NOMO-1 treated with dmso at 0.1 percent for 144 hours (cell line): ENCODE results near the gene NEGR1.

Source experiments
- DNase-seq: peaks from one replicate; lab custom pipeline; 2025; ENCODE audit not compliant: unreplicated experiment; lab: John Stamatoyannopoulos, UW

Gene NEGR1

GRCh38 chr1:71647513-71648300 lies 634.6 kb downstream of the NEGR1 start:
- no peak for DNase-seq

GRCh38 chr1:71645015-71645414 lies 637.3 kb downstream of the NEGR1 start:
- DNase-seq, result no peak

- DNase-seq, result no peak
Measured at GRCh38 chr1:71641903-71642302, 640.4 kb downstream of the NEGR1 start.

GRCh38 chr1:71640998-71641397 lies 641.3 kb downstream of the NEGR1 start:
- no peak for DNase-seq

GRCh38 chr1:71640116-71640515 lies 642.2 kb downstream of the NEGR1 start:
- DNase-seq, result no peak

- no peak for DNase-seq
Measured at GRCh38 chr1:71638081-71638766, 644.1 kb downstream of the NEGR1 start.

GRCh38 chr1:71635568-71635967 lies 646.8 kb downstream of the NEGR1 start:
- no peak for DNase-seq

GRCh38 chr1:71634159-71634558 lies 648.2 kb downstream of the NEGR1 start:
- DNase-seq, result no peak

GRCh38 chr1:71630073-71630472 lies 652.3 kb downstream of the NEGR1 start:
- no peak for DNase-seq

- no peak for DNase-seq
Measured at GRCh38 chr1:71625004-71625403, 657.3 kb downstream of the NEGR1 start.

- DNase-seq, result no peak
Measured at GRCh38 chr1:71623888-71624287, 658.5 kb downstream of the NEGR1 start.

GRCh38 chr1:71621785-71622184 lies 660.6 kb downstream of the NEGR1 start:
- DNase-seq, result no peak

GRCh38 chr1:71618766-71619530 lies 663.4 kb downstream of the NEGR1 start:
- no peak for DNase-seq

- no peak for DNase-seq
Measured at GRCh38 chr1:71618191-71618590, 664.1 kb downstream of the NEGR1 start.

GRCh38 chr1:71610476-71610875 lies 671.9 kb downstream of the NEGR1 start:
- DNase-seq, result no peak

- no peak for DNase-seq
Measured at GRCh38 chr1:71603044-71603776, 679.1 kb downstream of the NEGR1 start.

GRCh38 chr1:71600023-71600422 lies 682.3 kb downstream of the NEGR1 start:
- DNase-seq, result no peak

- no peak for DNase-seq
Measured at GRCh38 chr1:71599306-71599705, 683.0 kb downstream of the NEGR1 start.

GRCh38 chr1:71593523-71593922 lies 688.8 kb downstream of the NEGR1 start:
- peak; percentile 6 for DNase-seq

GRCh38 chr1:71592646-71593274 lies 689.6 kb downstream of the NEGR1 start:
- no peak for DNase-seq

GRCh38 chr1:71589005-71589404 lies 693.3 kb downstream of the NEGR1 start:
- DNase-seq, result no peak
